Glomerular visceral epithelial cell (primary cell): ENCODE data around the gene OSTN.
"Not testable (repeated sequence)": the region's sequence is repeated elsewhere in the genome, so short reads cannot be mapped to it uniquely, and the experiment has no call there.

ENCODE experiments used
- DNase-seq: peaks from one replicate; pipeline ENCODE4 v3.0.0-alpha.2; 2016; ENCODE audit errors: extremely low spot score

The OSTN gene

DNA sequence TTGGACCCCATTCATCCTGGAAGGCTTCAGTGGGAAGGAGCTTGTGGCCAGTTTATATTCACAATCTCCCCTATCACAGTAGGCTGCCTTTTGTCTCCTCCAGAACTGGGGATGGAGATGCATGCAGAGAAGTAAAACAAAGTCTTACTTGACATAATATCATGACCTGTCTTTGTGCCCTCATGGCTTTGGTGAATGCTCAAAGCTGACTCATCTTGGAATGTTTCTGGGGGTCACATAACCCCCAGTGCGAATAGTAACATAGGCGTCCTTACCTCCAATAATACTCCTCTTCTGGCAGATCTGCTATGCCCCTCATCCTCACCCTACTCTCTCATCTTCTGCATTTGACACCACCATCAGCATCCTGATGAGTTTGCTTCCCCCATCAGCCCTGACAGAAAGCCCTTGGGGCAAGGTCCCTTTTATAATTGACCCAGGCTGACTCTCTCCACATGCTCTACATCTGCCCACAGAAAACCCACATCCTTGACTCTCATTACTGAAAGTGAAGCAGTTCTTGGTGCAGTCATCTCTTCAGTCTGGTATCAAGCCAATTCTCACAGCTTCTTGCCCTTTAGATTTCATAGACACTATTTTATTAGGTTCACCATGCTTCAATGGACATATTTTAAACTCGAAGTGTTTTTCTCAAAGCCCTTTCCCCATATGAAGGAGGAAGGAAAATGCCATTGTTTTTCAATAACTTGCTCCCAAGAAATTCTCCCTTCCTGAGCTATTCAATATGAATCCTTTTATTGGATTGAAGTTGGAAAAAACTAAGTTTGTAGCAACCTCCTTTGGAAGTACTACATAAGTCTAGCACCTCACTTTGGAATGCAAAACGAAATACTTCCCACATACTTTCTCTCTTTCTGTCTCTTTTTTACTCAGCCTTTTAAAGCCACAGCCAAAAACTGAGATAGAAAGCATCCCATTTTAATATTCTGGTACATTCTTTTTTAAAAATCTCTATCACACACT is 36.6 kb downstream of the OSTN start:
- DNase-seq: peak; percentile 8

DNA sequence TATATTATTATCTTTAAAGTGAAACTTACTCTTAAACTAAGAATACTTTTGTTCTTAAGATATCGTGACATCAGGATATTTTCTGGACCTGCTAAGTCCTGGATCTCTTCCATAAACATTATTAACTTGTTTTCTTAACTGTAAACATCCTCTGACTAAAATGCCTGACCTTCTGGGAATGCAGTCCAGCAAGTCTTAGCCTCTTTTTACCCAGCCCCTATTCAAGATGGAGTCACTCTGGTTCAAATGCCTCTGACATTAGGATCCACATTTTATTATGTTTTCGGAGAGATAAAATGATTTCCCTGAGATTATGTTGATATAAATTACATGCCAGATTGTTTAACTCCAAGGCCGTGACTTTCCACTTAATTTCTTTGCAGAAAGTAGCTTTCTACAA is 37.6 kb downstream of the OSTN start:
- no peak for DNase-seq

DNA sequence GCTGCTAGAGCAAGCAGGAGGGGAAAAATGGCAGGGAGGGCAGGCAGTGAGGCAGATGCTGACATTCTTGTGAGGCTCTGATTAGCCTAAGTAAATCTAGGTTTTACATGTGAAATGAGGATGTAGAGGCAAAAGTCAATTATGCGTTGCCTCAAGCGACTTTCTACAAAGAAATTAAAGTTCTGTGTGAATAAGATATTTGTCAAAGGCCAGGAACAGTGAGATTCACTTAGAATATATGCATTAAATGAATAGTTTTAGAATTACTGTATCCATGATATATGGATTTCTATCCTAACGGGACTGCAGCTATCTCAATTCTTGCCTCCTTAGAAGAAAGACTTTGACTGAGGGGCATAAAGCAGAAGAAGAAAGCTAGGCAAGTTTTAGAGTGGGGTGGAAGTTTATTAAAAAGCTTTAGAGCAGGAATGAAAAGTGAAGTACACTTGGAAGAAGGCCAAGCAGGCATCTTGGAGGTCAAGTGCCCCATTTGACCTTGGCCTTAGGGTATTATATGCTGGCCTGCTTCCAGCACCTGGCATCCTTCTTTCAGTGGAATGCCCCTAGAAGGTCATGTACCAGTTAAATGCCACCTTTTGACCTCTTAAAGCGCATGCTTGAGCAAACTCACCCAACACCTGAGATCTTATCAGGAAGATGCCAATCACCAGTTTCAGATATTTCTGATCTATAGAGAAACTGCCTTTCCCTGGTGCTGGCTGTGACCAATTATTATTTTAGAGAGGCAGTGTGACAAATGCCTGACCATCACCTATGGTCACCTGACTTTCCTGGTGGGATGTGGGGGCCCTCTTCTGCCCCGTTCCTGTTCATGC is 38.2 kb downstream of the OSTN start:
- DNase-seq: no peak

DNA sequence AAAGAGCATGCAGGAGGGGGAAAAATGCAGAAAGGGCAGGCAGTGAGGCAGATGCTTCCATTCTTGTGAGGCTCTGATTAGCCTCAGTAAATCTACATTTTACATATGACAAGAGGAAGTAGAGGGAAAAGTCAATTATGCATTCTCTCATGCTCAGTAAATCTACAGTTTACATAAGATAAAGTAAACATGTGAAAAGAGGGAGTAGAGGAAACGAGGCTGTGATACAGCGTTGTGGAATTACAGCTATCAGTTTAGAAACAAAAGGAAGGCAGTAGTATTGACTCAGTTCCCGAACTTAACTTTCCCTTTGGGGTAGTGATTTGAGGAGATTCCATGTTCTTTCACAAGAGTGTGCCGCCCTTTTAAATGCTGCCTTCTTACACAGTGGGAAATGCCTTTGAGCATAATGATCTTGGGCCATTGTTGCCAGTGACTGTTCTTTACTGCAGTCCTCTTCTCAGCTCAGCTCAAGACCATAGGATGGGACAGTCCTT is 39.3 kb downstream of the OSTN start:
- DNase-seq: no peak

DNA sequence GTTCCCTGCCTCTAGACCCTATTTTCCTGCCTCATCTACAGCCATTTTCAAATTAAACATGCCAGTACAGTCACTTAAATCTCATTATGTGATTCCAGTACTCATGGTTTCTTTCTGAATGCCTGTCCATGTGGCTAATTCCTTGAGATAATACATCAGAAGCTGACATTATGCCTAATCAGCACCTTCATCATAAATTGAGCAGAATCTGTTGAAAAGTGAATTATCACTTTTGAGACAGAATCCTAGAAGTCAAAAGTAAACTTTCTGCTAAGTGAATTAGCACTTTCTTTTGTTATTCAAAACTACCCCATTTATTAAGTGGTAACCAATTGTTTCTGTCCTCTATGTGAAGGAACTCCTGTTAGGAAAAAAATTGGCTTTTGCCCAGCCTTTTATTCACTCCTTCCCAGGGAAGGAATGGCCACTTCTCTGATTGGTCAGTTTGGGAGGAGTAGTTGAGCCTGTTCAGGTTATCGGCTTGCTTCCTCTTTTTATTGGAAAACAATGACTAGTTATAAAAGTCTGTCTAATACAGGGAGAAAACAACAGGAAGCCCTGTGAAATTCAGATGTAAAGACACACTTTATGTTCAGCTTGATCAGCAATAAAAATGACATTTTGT is 40.5 kb downstream of the OSTN start:
- DNase-seq: no peak

DNA sequence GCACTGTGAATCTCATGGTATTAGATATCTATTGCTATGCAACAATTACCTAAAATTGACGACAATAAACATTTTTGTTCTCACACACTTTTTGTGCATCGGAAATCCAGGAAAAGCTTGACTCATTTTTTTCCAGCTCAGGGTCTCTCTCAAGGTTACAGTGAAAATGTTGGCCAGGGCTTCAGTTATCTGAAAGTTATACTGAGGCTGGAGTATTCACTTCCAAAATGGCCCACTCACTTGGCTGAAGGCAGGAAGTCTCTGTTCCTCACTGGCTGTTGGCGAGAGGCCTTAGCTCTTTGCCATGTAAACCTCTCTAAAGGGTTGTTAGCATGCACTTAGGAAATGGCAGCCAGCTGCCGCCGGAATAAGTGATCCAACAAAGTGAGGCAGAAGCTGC is 41.4 kb downstream of the OSTN start:
- DNase-seq: no peak

DNA sequence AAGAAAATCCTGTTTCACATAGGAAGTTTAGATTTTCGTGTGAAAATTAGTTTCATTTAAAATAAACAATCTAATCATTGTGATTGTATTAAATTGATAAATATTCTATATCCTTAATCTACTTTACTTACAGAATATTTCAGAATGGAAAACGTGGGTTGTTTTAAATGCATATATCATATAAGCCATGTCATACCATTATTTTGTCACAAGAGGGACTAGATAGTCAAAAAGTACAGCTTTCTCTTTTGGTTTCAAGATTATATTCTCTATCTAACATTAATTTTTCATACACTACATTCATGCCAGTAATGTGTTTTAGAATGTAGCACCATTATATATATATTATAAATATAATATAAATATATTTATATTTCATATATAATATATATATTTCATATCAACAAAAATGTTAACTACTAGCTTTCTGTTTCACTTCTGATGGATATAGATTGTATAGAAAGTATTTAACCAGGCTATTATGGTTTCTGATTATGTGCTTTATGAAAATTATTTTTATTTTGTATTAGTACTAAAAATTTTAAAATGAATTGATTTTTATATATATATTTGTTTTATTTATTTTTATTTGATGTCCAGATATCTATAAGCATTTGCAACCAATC is 45.3 kb downstream of the OSTN start:
- no peak for DNase-seq

DNA sequence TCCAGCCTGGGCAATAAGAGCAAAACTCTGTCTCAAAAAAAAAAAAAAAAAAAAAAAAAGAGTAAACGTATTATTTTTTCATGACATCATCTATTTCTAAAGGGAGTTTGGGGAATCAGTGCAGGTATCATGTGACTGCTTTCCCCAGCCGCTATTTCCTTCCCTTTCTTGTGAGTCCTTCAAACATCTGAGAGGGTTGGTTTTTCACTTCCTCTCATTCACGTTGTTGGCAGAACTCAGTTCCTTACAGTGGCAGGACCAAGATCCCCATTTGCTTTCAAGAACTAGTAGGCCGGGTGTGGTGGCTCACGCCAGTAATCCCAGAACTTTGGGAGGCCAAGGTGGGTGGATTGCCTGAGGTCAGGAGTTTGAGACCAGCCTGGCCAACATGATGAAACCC is 47.0 kb downstream of the OSTN start:
- not testable (repeated sequence) for DNase-seq

DNA sequence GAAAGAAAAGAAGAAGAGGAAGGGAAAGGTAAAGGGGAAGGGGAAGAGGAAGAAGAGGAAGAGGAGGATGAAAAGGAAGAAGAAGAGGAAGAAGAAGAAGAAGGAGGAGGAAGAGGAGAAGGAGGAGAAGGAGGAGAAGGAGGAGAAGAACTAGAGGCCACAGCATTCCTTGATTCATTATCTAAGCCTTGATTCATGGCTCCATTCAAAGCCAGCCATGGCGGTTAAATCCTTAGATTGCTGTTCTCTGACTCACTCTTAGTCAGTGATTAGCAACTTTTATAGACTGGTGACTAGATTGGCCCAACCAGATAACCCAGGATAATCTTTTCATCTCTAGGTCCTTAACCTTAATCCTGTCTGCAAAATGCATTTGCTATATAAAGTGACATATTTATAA is 47.6 kb downstream of the OSTN start:
- peak; percentile 35 for DNase-seq

DNA sequence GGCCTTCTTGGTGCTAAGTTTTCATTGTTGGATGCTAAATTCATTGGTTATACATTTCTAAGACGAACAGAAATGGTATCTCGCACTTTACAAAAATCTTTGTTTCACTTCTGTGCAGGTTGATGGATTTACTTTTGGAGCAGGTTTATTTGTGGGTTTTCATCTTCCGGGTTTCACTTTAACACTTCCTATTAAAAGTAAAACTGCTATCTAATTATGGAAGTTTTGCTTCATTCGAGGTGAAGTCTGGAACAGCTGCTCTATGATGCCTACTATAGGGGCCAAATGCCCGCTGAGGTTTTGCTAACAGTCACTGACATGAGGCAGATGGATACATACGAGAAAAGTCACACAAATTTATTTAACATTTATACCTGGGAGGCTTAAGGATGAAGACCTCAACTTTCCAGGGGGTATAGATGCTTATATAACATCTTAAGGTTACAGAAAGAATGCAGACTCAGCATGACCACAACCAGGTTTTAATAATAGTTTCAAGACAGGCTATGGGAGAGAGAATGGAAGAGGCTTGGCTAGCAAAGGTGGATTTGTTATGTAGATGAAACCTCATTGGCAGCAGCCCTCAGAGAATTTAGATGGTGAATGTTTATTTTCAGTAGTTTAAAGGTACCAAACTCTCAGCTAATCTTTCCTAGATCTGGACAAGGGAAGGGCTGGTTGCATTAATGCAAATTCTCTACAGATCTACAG is 54.2 kb downstream of the OSTN start:
- no peak for DNase-seq

DNA sequence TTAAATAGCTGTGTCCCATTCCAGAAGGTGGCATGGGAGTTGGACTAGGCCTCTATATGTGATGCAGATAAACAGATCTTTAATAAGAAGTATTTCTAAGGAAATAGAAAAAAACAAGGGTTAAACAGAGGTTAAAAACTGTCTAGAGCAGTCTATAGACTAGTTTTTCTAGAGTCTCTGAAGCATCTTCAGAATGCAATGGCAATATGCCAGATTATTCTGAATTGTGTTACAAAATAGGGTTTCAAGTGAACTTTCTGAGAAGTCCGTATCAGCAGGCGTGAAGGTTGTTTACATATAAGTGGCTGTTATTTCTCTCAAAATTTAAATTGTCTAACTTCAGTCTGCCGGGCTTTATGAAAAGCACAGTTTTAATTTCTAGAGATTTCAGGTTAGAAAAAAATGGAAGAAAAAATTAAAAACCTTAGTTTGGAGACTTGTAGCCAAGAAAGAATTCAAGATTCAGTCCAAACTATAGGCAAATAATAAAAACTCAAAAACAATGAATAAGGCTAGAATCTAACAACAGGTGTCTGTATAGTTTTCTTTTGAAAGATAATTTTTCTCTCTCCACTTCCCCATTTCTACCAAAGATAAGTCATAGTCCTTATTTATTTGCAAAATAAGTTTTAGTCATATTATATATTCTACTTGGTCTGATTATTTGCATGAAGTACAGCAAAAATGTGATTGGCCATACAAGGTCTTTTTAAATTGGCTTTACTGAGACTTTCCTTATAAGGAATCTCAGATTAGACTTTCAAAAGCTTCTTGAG is 55.2 kb downstream of the OSTN start:
- no peak for DNase-seq

DNA sequence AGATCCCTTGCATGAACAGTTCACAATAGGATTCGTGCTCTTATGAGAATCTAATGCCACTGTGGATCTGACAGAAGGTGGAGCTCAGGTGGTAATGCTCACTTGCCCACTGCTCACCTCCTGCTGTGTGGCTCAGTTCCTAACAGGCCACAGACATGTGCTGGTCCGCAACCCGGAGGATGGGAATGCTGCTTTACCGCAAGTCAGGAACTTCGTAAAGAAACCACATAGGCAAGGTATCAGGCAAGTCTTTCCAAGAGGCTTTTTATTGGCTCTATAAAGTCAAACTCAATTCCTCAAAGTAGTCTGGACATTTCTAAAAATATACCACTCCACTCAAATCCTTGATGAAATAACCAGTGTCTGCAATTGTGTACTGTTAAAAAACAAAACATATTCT is 56.1 kb downstream of the OSTN start:
- no peak for DNase-seq

DNA sequence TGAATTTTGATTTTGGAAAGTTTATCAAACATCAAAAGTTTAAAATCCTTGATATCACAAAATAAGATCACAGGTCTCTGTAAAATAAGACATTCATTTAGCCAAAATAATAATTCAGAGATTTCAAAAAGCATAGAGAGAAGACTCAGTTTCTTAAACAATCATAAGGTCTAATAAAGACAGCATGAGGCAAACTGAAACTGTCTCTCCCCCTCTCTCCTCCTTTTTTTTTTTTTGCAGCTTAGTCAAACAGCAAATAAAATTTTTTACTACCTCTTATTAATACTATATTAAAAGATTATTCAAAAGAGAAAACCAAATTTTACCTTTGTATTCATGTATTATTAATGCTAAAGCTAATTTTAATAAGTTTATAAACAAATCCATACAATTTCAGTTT is 57.4 kb downstream of the OSTN start:
- no peak for DNase-seq

DNA sequence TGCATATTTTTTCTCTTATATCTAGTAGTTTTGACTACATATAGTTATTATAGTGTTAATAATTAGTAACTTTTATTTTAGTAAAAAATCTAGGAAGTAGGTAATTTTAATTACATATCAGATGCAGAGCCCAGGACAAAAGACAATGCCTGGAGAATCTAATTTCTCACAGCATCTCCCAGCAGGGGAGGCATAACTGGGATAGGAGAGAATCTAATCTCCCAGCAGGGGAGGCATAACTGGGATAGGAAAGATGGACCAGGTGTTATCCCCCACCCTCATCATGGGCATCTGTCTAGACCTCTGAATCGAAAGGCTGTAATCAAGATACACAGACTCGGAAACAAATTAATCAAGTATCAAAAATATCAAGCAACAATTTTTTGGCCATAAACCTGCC is 58.2 kb downstream of the OSTN start:
- no peak for DNase-seq

DNA sequence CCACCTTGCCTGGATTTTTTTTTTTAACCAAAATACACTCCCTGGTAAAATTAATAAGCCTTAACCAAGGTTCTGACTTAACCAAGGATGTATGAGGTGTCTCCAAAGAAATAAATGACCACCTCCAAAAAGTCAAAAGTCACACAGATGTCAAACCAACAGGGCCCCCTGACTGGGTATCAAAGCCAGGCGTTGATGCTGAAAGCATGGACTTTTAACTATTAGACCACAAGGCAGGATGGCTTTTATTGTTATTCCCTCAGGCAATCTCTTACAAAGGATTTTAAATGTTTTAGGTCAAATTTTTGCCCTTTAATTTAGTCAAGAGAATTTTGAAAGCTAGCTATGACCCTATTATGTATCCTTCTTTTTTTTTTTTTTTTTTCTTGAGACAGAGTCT is 60.4 kb downstream of the OSTN start:
- DNase-seq: no peak

DNA sequence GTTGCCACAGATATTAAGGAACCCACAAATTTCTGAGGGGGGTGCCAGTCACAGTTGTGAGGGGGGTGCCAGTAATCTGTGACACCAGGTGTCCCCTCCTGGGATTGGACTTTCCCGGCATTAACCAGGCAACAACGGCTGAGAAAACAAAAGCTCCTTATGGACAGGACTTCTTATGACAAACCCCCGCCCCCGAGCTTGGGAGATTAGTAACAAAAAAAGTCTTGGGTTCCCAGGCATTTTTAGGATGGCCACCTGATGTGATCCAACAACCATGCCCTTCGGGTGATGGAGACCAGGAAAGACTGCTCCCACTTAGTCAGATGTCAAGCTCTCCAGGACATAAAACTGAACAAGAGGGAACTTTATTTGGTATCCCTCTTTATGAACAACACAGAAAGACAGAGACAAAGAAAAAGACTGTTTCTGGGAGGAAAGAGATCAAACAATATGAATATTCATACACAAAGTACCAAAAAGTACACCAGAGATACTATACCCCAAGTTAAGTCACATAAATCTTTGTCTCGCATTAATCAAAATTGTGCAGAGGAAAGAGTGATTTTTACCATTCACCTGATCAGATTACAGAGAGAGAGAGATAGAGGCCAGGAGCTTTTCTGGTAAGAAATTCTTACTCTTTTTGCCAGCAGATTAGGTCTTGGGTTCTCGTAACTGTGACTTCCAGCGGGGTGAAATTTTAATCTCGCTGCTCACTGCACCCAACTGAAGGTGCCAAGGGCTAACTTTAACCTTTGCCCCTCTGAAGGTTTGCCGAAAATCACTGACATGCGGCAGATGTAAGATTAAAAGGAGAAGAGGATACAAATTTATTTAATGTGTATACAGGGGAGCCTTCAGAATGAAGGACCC is 61.6 kb downstream of the OSTN start:
- no peak for DNase-seq

DNA sequence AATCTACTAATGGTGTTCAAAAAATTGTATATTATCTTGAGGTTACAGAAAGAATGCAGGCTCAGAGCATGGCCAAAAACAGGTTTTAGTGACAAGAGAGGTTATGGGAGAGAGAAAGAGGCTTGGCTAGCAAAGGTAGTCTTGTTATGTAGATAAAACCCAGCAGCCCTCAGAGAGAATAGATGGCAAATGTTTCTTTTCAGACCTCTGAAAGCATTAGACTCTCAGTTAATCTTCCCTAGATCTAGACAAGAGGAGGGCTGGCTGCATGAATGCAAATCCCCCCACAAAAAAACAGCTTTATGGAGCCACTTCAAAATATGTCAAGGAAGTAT is 62.2 kb downstream of the OSTN start:
- DNase-seq: no peak

DNA sequence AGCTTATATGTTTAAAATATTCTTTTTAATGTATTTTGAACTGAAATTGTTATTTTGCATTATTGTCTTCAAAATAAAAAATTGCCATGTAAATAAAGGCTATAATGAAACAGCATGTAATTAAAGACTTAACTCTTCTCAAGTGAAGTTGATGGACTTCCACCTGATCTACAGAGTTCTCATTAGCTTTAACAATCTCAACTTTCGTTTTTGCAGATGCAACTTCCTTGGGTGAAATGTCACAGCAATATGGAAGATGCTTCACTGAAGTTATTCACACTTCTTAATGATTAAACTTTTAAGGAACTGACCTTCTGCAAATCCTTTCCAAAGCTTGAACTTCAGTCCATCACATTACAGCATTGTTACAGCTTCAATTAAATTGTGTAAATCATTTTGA is 63.6 kb downstream of the OSTN start:
- DNase-seq: no peak

DNA sequence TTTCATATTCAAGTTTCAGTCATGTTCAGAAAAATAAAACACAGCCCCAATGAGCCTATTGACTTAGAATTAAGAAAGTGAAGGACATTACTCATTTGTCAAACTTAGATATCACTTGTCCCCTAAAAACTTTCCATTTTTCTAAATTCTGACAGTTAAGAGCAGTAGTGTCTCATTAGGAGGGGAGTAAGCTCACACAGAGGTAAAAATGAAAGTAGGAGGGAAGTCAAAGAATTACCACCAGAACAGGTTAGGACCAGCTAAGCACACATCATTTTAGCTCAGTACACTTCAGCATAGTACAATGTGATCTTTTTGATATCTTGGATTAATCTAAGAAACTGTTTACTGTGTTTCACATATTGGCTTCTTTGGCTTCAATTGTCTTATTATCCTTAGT is 64.3 kb downstream of the OSTN start:
- no peak for DNase-seq

DNA sequence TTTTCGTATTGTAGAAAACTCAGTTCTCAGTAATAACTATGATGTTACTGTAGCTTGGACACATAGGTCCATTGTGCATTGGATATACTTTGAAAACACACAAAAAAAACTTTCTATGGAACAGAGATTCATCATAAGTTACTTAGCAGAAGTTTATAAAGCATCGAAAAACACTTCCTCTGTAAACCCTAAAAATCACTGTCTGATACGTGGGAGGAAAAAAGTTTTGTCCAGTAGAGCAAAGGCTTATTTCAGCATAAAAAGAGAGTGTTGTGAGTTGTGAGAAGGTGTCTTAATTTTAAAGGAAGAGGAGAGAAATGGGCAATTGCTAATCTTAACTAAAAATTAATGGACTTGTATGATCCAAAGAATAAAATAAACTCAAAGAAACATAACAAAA is 64.8 kb downstream of the OSTN start:
- no peak for DNase-seq
